IPS-18c (cell line): Measurements from ENCODE around the gene ATP9A.
"Not testable (repeated sequence)": the region's sequence is repeated elsewhere in the genome, so short reads cannot be mapped to it uniquely, and the experiment has no call there.

Experiments
- H3K4me3 ChIP-seq: 2 replicates; pipeline ENCODE4 v1.7.0; 2013; ENCODE audit warnings: low read depth, mild to moderate bottlenecking, low read length, moderate library complexity; ENCODE audit not compliant: insufficient read depth
- H3K9me3 ChIP-seq: one replicate; pipeline ENCODE4 v1.6.1; 2013; ENCODE audit warnings: mild to moderate bottlenecking, low read length, moderate library complexity; ENCODE audit not compliant: control insufficient read depth, insufficient read depth

ATP9A gene

DNA sequence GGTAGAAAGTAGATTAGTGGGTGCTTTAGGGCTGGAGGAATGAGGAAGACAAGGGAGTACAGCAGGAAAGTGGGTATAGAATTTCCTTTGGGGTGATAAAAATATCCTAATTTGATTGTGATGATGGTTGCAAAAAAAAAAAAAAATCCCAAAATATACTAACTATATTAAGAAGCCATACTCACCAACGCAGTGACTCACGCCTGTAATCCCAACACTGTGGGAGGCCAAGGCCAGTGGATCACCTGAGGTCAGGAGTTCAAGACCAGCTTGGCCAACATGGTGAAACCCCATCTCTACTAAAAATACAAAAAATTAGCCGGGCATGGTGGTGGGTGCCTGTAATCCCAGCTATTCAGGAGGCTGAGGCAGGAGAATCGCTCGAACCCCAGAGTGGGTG is 112.1 kb downstream of the ATP9A start:
- H3K9me3 ChIP-seq, H3K4me3 ChIP-seq: not testable (repeated sequence)

DNA sequence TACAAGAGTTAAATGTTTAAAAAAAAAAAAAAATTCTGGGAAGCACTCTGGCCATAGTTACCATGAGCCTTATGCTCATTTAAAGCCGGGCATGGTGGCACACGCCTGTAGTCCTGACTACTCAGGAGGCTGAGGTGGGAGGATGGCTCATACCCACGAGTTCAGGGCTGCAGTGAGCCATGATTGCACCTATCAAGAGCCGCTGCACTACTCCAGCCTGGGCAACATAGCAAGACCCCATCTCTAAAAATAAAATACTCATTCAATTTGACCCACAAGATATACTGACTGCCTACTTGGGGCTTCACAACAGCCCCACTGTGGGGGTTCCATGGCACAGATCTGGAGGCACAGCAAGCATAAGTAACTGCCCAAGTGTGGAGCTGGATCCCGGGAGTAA is 113.7 kb downstream of the ATP9A start:
- no peaks in the 10 kb centered on the region for H3K9me3 ChIP-seq
- no peak overlapping the region for H3K4me3 ChIP-seq

DNA sequence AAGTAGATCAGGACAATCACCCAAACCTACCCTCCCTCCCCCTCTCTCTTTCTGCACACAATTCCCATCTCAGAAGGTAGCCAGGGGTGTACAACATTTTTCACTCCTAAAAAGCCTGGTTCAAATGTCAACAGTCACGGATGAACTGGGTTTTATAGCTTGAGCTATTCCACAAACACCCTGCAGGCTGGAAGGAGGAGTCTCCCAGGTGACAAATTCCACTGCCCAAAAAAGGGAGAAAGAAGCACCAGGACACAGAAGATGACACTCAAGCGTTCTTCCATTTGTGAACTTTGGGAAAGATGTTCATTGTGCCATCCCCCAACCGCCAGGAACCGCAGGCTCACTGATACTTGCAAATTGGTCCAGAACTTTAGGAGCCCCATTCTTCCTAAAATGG is 114.1 kb downstream of the ATP9A start:
- H3K9me3 ChIP-seq: no peaks in the 10 kb centered on the region
- H3K4me3 ChIP-seq: no peak overlapping the region

DNA sequence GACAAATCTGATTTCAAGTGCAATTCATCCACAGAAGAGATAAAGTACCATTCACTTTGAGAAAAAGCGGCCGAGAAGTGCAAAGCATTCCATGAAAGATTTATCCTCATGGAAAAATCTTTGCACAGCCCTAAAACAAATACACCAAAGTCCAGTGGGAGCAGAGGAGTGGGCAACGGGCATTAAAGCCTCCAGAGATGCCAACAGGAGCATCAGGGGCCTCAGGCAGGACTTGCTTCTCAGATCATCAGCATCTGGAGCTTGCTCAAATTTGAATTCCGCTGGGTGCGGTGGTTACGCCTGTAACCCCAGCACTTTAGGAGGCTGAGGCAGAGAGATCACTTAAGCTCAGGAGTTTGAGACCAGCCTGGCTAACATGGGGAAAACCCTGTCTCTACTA is 115.0 kb downstream of the ATP9A start:
- no peaks in the 10 kb centered on the region for H3K9me3 ChIP-seq
- no peak overlapping the region for H3K4me3 ChIP-seq

DNA sequence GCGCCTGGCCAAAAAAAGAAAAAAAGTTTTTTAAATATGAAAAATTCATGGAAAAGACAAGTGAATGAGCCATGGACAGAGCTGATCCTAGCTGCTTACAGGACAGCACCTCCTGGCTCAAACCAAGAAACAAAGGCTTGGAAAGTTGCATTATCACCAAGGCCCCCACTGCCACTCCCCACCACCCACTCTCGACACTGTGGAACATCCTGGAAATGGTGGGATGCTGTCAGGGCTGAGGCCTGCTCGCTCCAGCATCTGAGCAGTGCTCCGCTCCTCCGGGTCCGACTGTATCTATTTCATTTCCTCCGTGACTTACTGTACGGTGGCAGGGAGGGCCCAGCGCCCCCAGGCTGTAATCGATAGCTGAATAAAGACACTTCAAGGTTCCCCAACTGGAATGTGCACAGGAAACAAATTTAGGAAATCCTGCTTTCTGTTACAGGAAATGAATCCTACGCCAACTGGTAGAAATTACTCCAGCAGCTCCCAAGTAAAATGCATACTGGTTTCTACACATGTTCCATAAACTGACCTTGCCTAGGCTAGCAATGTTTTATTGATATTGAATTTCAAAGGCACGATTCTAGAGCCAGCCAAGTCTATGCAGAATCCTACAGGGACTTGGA is 116.2 kb downstream of the ATP9A start:
- no peak overlapping the region for H3K4me3 ChIP-seq
- no peaks in the 10 kb centered on the region for H3K9me3 ChIP-seq

DNA sequence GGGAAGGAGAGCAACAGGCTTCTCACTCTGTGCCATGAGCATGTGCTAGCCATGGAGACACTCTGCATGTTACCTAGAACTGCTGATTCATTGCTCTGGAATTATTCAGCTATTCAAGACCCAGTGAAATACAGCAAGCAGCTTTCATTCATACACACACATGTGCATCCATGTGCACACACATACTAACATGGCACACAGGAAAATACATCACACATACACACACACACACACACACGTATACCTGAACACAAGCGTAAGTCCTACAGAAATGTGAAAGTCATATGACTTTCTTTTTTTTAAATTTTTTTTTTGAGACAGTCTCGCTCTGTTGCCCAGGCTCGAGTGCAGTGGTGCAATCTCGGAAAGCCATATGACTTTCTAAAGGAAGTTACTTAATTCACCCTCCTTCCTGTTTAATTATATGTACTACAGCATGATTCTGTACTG is 117.5 kb downstream of the ATP9A start:
- H3K4me3 ChIP-seq: no peak overlapping the region
- H3K9me3 ChIP-seq: no peaks in the 10 kb centered on the region

DNA sequence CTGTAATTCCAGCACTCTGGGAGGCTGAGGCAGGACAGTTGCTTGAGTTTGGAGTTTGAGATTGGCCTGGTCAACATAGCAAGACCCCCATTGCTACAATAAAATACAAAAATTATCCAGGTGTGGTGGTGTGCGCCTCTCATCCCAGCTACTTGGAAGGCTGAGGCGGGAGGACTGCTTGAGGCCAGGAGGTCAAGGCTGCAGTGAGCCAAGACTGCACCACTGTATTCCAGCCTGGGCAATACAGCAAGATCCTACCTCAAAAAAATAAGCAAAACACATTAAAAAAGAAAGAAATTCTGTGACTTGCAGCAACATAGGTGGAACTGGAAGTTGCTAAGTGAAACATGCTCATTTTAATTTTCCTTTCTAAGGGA is 119.6 kb downstream of the ATP9A start:
- Histone ChIP-seq H3K4me3 (no peak overlapping the region), H3K9me3 (no peaks in the 10 kb centered on the region)

DNA sequence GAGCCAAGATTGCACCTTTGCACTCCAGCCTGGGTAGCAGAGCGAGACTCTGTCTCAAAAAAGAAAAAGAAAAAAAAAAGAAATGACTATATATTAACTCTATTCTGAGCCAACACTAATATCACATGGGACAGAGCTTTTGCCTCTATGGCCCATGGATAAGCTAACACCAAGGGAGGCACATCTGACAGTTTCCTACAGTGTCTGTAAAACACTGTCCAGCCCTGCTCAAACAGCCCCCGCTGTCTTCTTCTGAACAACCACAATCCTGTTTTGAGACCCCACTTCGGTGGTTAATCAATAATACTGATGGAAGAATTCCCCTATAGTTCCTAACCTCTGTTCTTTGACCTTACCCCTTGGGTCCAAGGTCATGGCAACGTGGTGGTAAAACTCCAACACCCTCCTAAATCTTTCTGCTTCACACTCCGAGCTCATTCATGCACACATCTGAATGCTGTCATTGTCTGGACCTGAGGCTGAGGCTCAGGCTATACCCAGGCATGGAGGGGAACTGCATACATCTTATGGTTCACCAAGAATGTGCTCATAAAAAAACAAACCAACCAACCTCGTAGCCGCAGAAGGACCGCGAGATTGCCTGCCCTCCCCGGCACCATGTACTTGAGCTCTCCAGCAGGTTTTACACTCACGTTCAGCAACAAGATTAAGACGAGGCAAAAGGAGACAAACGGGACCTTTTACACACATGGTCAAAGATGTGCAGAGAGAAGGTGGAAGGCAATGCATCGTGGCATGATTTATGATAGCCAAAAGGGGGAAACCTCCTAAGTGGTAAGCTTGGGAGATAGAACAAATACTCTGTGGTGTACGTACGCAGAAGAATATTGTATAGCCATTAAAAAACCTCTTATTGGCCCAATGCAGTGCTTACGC is 120.3 kb downstream of the ATP9A start:
- Histone ChIP-seq H3K9me3 (no peaks in the 10 kb centered on the region), H3K4me3 (no peak overlapping the region)

DNA sequence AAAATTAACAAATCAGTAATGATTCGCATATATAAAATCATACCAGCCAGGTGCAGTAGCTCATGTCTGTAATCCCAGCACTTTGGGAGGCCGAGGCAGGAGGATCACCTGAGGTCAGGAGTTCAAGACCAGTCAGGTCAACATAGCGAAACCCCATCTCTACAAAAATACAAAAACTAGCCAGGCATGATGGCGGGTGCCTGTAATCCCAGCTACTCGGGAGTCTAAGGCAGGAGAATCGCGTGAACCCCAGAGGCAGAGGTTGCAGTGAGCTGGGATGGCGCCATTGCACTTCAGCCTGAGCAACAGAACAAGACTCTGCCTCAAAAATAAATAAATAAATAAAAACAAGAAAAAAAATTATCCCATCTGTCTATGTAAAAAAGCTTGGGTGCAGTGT is 124.4 kb downstream of the ATP9A start:
- H3K9me3 ChIP-seq, H3K4me3 ChIP-seq: not testable (repeated sequence)

DNA sequence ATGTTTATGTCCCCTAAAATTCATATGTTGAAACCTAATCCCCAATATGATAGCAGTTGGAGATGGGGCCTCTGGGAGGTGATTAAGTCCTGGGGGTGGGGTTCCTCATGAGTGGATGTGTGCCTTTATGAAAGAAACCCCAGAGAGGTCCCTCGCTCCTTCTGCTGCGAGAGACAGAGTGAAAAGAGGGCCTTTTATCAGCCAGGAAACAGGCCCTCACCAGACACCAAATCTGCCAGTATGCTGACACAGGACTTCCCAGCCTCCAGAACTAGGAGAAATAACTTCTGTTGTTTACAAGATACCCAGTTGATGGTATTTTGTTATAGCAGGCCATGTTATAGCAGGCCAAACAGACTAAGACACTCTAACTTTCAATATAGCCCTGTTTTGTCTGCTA is 124.8 kb downstream of the ATP9A start:
- Histone ChIP-seq H3K4me3 (no peak overlapping the region), H3K9me3 (no peaks in the 10 kb centered on the region)

DNA sequence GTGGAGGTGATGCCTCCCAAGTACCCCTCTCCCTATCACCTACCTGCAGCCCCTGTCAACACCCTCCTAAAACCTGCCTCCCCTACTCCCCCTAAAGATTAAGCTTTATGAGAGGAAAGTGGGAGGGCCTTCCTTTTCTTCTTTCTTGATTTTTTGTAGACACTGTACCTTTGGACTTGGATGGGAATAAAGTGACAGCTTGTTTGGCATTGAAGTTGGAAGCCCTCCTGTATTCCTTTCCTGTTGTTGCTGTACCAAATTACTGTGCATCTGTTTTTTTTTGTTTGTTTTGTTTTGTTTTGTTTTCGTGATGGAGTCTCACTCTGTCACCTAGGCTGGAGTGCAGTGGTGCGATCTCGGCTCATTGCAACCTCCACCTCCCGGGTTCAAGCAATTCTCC is 126.3 kb downstream of the ATP9A start:
- Histone ChIP-seq H3K9me3 (no peaks in the 10 kb centered on the region), H3K4me3 (no peak overlapping the region)

DNA sequence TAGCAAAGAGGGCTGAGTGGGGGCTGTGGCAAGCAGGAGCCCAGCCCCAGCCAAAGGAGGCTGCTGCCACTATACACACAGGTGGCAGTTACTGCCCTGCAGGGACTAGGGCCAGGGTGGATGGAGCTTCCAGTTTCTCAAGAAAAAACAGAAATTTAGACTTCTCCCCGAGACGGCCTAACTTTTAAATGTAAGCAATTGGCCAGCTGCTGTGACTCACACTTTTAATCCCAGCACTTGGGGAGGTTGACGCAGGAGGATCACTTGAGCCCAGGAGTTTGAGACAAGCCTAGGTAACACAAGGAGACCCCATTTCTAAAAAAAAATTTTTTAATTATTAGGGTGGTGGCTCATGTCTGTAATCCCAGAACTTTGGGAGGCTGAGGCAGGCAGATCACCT is 127.4 kb downstream of the ATP9A start:
- no peak overlapping the region for H3K4me3 ChIP-seq
- no peaks in the 10 kb centered on the region for H3K9me3 ChIP-seq

DNA sequence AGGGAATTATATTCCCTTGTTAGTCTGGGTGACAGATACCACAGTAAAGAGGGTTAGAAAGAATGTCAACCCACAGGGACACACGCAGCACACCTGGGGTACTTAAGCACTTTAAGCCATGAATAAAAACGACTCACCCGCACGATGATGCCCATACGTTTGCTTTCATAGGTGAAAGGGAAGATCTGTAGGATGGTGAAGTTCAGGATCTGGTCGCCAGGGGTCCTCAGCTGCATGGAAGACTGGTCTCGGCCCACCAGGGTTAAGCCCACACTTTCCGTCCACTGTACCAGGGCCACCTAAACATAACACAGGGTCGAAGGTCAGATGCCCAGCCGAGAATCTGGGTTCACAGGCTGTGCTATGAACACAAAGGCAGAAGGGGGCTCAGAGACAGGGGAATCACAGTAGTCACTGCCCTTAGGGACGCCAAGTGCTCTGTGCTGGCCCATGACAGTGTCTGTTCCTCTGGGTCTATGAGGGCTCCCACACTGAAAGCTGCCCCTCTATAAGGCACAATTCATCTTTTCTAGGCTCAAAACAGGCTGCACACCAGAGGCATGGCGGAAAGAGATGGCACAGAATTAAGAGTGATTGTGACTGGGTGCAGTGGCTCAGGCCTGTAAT is 128.9 kb downstream of the ATP9A start:
- H3K4me3 ChIP-seq: no peak overlapping the region
- H3K9me3 ChIP-seq: no peaks in the 10 kb centered on the region

DNA sequence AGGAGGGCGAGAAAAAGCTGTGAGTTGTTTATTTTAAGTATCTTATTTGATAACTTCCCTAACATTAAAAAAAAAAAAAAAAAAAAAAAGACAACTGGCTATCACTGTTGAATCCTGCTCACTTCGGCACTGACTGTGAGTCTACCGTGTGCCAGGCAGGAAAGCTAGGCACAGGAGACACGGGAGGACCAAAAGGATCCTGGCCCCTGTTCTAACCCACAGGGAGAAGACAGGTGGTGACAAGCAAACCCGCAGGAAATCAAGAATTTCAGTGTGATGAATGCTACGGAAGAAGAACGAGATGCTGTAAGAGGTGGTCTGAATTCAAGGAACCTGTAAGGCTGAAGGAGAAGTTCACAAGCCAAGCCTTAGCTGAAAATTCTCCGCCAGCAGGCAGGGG is 130.9 kb downstream of the ATP9A start:
- Histone ChIP-seq H3K4me3 (no peak overlapping the region), H3K9me3 (peaks cover 2% of the 10 kb centered on the region)

DNA sequence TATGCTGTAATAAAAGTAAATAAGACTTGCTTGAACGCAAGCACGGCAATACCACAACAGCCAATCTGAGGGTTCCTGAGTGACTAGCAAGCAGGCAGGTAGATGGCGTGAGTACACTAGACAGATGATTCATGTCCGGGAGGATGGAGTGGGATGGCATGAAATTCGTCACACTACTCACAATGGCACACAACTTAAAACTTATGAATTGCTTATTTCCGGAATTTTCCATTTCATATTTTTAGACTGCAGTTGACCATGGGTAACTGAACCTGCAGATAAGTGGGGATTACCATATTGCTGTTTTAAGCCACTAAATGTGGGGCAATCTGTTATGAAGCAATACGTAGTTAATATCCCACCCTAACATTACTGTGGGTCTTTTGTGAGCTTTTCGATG is 132.1 kb downstream of the ATP9A start:
- peaks cover 2% of the 10 kb centered on the region for H3K9me3 ChIP-seq
- H3K4me3 ChIP-seq: no peak overlapping the region

DNA sequence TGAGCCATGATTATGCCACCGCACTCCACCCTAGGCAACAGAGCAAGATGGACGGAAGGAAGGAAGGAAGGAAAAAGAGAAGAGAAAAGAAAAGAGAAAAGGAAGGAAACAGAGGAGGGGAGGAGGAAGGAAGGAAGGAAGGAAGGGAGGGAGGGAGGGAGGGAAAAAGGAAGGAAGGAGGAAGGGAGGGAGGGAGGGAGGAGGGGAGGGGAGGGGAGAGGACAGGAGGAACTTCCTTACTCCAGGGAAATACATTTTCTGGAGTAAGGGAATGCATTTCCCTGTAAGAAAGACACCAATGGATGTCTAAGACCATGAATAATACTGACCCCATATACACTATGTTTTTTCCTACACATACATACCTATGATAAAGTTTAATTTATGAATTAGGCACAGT is 132.5 kb downstream of the ATP9A start:
- H3K4me3 ChIP-seq: no peak overlapping the region
- H3K9me3 ChIP-seq: peaks cover 2% of the 10 kb centered on the region

DNA sequence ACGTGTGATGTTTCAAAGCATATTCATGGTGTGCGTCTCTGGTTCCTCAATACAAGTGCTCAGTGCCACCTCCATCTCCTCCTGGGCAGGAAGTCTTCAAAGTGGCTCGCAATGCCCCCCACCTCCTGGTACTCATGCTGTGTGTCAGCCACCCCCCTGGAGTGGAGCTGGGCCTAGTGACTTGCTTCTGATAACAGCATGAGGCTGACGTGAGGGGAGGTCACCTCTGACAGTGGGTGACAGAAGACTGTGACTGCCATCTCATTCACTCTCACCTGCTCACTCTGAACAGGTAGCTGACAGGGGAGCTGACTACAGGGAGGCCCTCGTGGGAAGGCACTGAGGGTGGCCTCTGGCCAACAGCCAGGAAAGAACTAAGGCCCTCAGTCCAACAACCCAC is 133.3 kb downstream of the ATP9A start:
- H3K4me3 ChIP-seq: no peak overlapping the region

DNA sequence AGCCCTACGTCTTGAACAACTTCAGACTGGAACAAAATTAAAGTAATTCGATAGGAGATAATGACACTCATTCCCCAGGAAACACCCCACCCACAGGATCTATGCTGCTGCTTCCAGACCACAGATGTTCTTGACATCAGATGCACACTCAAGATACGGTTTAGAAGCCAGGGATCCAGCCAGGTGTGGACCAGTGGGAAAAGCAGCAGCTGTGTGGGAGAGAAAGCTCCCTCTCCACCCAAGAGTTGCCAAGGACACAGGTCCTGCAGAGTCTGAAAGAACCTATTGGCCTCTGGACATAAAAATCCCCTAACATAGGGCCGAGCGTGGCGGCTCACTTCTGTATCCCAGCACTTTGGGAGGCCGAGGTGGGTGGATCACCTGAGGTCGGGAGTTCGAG is 133.9 kb downstream of the ATP9A start:
- H3K4me3 ChIP-seq: no peak overlapping the region
- H3K9me3 ChIP-seq: peaks cover 2% of the 10 kb centered on the region

More for the DNA sequence above, 133.3 kb downstream of the ATP9A start:
- peaks cover 2% of the 10 kb centered on the region for H3K9me3 ChIP-seq
